ENCODE measurements around the gene HORMAD1.

Gene HORMAD1

GRCh38 chr1:150688763-150689162 is 31.9 kb downstream of the HORMAD1 start:
- Histone ChIP-seq H3K9me3 (ENCODE audit: control insufficient read depth, insufficient read depth, low read depth, low read length) (no peaks in the 10 kb centered on the region), H3K4me1 (ENCODE audit: control insufficient read depth, insufficient read depth, low read length) (peaks cover 4% of the 10 kb centered on the region; the same call in 1 of the 2 replicates), H3K36me3 (ENCODE audit: control insufficient read depth in 2 of 2, insufficient read depth in 1 of 2, low read length in 2 of 2) (peaks cover 38 to 44% of the 10 kb centered on the region in 2 experiments), H3K27ac (ENCODE audit: extremely low read depth, low read depth, low read length) (no peak overlapping the region), H3K4me3 (ENCODE audit: low read depth, low read length) (no peak overlapping the region)
- ChIA-PET POLR2A (no interaction called here), CTCF (interaction anchor here (1.8 kb wide), 1 partner anchor 124 kb away, joined by 4 read pairs; no protein-coding TSS in a partner anchor)
- TF ChIP-seq ZNF16 (tag by site-specific recombination; IDR thresholded peaks at IDR 0.05; ENCODE audit: low read depth) = no peak
- peak; percentile 68 for TF ChIP-seq BCL6B (tag by site-specific recombination; IDR thresholded peaks at IDR 0.05)
- 0 out of 2 replicates have a peak, but pooled peaks have one; percentile 44 for TF ChIP-seq EGR2 (tag by site-specific recombination; IDR thresholded peaks at IDR 0.05; ENCODE audit: low read depth)

- Histone ChIP-seq H3K27ac (ENCODE audit: extremely low read depth, low read depth, low read length) (no peak overlapping the region), H3K9me3 (ENCODE audit: control insufficient read depth, insufficient read depth, low read depth, low read length) (no peaks in the 10 kb centered on the region), H3K4me3 (ENCODE audit: low read depth, low read length) (no peak overlapping the region), H3K36me3 (ENCODE audit: control insufficient read depth in 2 of 2, insufficient read depth in 1 of 2, low read length in 2 of 2) (peaks cover 35 to 36% of the 10 kb centered on the region in 2 experiments), H3K4me1 (ENCODE audit: control insufficient read depth, insufficient read depth, low read length) (peaks cover 4% of the 10 kb centered on the region; the same call in 1 of the 2 replicates)
- POLR2A ChIA-PET = no interaction called here
- TF ChIP-seq SP3 (tag by site-specific recombination; IDR thresholded peaks at IDR 0.05) = no peak
- peak; percentile 66 for TF ChIP-seq ZNF585B (tag by site-specific recombination; IDR thresholded peaks at IDR 0.05)
- CTCF ChIA-PET = interaction anchor here (0.7 to 1.4 kb wide), 3 partner anchors 11 to 127 kb away, joined by 3 to 5 read pairs (median 4); partner anchors contain the start of gene GOLPH3L
Measured at GRCh38 chr1:150686275-150686674, 34.4 kb downstream of the HORMAD1 start.

- Histone ChIP-seq H3K36me3 (ENCODE audit: control insufficient read depth in 2 of 2, insufficient read depth in 1 of 2, low read length in 2 of 2) (peaks cover 19 to 30% of the 10 kb centered on the region in 2 experiments), H3K27ac (ENCODE audit: extremely low read depth, low read depth, low read length) (no peak overlapping the region), H3K4me1 (ENCODE audit: control insufficient read depth, insufficient read depth, low read length) (no peaks in the 10 kb centered on the region), H3K9me3 (ENCODE audit: control insufficient read depth, insufficient read depth, low read depth, low read length) (no peaks in the 10 kb centered on the region), H3K4me3 (ENCODE audit: low read depth, low read length) (no peak overlapping the region)
- TF ChIP-seq ZNF202 (tag by site-specific recombination; IDR thresholded peaks at IDR 0.05; ENCODE audit: borderline replicate concordance) (no peak), TRIM28 (IDR thresholded peaks at IDR 0.05; ENCODE audit: borderline replicate concordance, low read length) (no peak), KLF7 (tag by site-specific recombination; IDR thresholded peaks at IDR 0.05; ENCODE audit: borderline replicate concordance) (no peak), ZNF707 (tag by site-specific recombination; IDR thresholded peaks at IDR 0.05) (no peak)
- ChIA-PET CTCF (interaction anchor here (0.7 kb wide), 1 partner anchor 18 kb away, joined by 3 read pairs; no protein-coding TSS in a partner anchor), POLR2A (no interaction called here)
Measured at GRCh38 chr1:150683914-150684313, 36.8 kb downstream of the HORMAD1 start.

- H3K27ac ChIP-seq (ENCODE audit: extremely low read depth, low read depth, low read length) = no peak overlapping the region
- POLR2A ChIA-PET = no interaction called here
- peaks cover 11 to 17% of the 10 kb centered on the region in 2 experiments; a peak in 2 of 3 replicates for H3K36me3 ChIP-seq (ENCODE audit: control insufficient read depth in 2 of 2, insufficient read depth in 1 of 2, low read length in 2 of 2)
- no peak overlapping the region for H3K4me3 ChIP-seq (ENCODE audit: low read depth, low read length)
- CTCF ChIA-PET = interaction anchor here (1.2 kb wide), 1 partner anchor 118 kb away, joined by 3 read pairs; no protein-coding TSS in a partner anchor
- TF ChIP-seq ZNF280D (tag by site-specific recombination; IDR thresholded peaks at IDR 0.05) (no peak), ZNF785 (tag by site-specific recombination; IDR thresholded peaks at IDR 0.05) (no peak), GLI2 (tag by site-specific recombination; IDR thresholded peaks at IDR 0.05; ENCODE audit: borderline replicate concordance, low read depth) (no peak), ZNF48 (tag by site-specific recombination; IDR thresholded peaks at IDR 0.05) (no peak), ZNF561 (tag by site-specific recombination; IDR thresholded peaks at IDR 0.05; ENCODE audit: borderline replicate concordance) (no peak), ZEB2 (tag by site-specific recombination; IDR thresholded peaks at IDR 0.05) (no peak), ZBTB8A (tag by site-specific recombination; IDR thresholded peaks at IDR 0.05) (no peak), ZNF398 (tag by site-specific recombination; IDR thresholded peaks at IDR 0.05) (no peak), ZSCAN4 (tag by site-specific recombination; IDR thresholded peaks at IDR 0.05) (no peak), KLF10 (tag by site-specific recombination; IDR thresholded peaks at IDR 0.05) (no peak), ZNF544 (tag by site-specific recombination; IDR thresholded peaks at IDR 0.05) (no peak), ZNF292 (tag by site-specific recombination; IDR thresholded peaks at IDR 0.05; ENCODE audit: borderline replicate concordance, low read depth) (no peak)
- no peaks in the 10 kb centered on the region for H3K4me1 ChIP-seq (ENCODE audit: control insufficient read depth, insufficient read depth, low read length)
- H3K9me3 ChIP-seq (ENCODE audit: control insufficient read depth, insufficient read depth, low read depth, low read length) = no peaks in the 10 kb centered on the region
Measured at GRCh38 chr1:150678988-150679387, 41.7 kb downstream of the HORMAD1 start.

Measured in HEK293 (cell line).